A549 (cell line): ENCODE results near the gene TSSK6. TPM values are rescaled to one million over a fixed set of nuclear protein-coding genes. Genes with fewer than 3 reads are reported as not detected.

ENCODE experiments used
- ATAC-seq, 2 experiments: fragments of 200-7000 bp in 1 of 2; fragments of >200 bp in 1 of 2; cut with Nextera tagmentation in 1 of 2; cut with Tn5 transposase in 1 of 2; 3 replicates each; pipeline versions ENCODE4 v1.8.0 to v1.9.1; 2018 to 2020; ENCODE audit warnings: mild to moderate bottlenecking in 1 of 2, moderate library complexity in 1 of 2
- CTCF ChIA-PET: fragments of 300-600 bp; sonication (Branson Sonifier 250); formaldehyde crosslinking; extraction: SDS; loops from one replicate; lab custom pipeline; 2021; ENCODE audit warnings: antibody characterized with exemption, inconsistent platforms; lab: Yijun Ruan, JAX
- POLR2A ChIA-PET: fragments of 350-600 bp; formaldehyde crosslinking; extraction: SDS; loops from one replicate; lab custom pipeline; 2021; ENCODE audit warnings: antibody characterized with exemption, inconsistent platforms; lab: Yijun Ruan, JAX
- DNase-seq, 2 experiments: peaks; one replicate each; pipeline versions ENCODE4 v3.0.0 to v3.0.0-alpha.2; 2011 to 2016; ENCODE audit warnings: low read depth in 1 of 2, low spot score in 1 of 2
- FAIRE-seq: peaks from 2 replicates; lab custom pipeline; 2011; peaks lifted over from hg19 to GRCh38; lab: Jason Lieb, UNC
- H3K27ac ChIP-seq, 2 experiments: fragments of >200 bp; sonication (Bioruptor Twin); formaldehyde crosslinking; 3 replicates each; pipeline ENCODE4 v1.5.1; 2016 to 2017
- H3K4me1 ChIP-seq: fragments of >200 bp; sonication (Bioruptor Twin); formaldehyde crosslinking; 3 replicates; pipeline ENCODE4 v1.6.1; 2016
- H3K4me2 ChIP-seq: fragments of >200 bp; sonication (Bioruptor Twin); formaldehyde crosslinking; 3 replicates; pipeline ENCODE4 v1.6.1; 2016
- H3K4me3 ChIP-seq: fragments of >200 bp; sonication (Bioruptor Twin); formaldehyde crosslinking; 3 replicates; pipeline ENCODE4 v1.5.1; 2016
- H3K9me3 ChIP-seq: fragments of >200 bp; sonication (Bioruptor Twin); formaldehyde crosslinking; 3 replicates; pipeline ENCODE4 v1.6.1; 2016
- FOSB ChIP-seq: fragments of 250-450 bp; sonication (Bioruptor Pico); IDR thresholded peaks from 2 replicates; pipeline ENCODE4 v1.5.0; 2020; ENCODE audit warnings: mild to moderate bottlenecking, moderate library complexity
- HDAC2 ChIP-seq: fragments of 200-600 bp; sonication (generic); IDR thresholded peaks from 2 replicates; pipeline ENCODE4 v1.6.1; 2016
- HOXA7 ChIP-seq: fragments of 250-450 bp; sonication (Bioruptor Pico); IDR thresholded peaks from 2 replicates; pipeline ENCODE4 v1.5.0; 2020; ENCODE audit warnings: mild to moderate bottlenecking, moderate library complexity
- MAZ ChIP-seq: fragments of 150-350 bp; IDR thresholded peaks from 2 replicates; pipeline ENCODE4 v1.6.1; 2014; ENCODE audit warnings: antibody characterized with exemption, low read depth, low read length, borderline replicate concordance
- NR3C1 ChIP-seq: fragments of >200 bp; sonication (Bioruptor Twin); formaldehyde crosslinking; IDR thresholded peaks from 3 replicates; pipeline ENCODE4 v1.6.1; 2017
- POLR2A ChIP-seq: IDR thresholded peaks from 2 replicates; pipeline ENCODE4 v1.6.1; 2012; ENCODE audit warnings: mild to moderate bottlenecking, low read length
- RARB ChIP-seq: fragments of 250-450 bp; sonication (Bioruptor Pico); IDR thresholded peaks from 2 replicates; pipeline ENCODE4 v1.8.0; 2021; ENCODE audit warnings: mild to moderate bottlenecking, moderate library complexity
- RCOR1 ChIP-seq: fragments of 150-350 bp; IDR thresholded peaks from 2 replicates; pipeline ENCODE4 v1.6.1; 2014; ENCODE audit warnings: antibody characterized with exemption, low read length, low read depth
- RFX5 ChIP-seq: fragments of 450-650 bp; IDR thresholded peaks from 2 replicates; pipeline ENCODE4 v1.7.1; 2014; ENCODE audit warnings: antibody characterized with exemption, mild to moderate bottlenecking, moderate library complexity
- TP53 ChIP-seq: fragments of 250-450 bp; sonication (Bioruptor Pico); IDR thresholded peaks from 2 replicates; pipeline ENCODE4 v1.5.0; 2021; ENCODE audit warnings: mild to moderate bottlenecking, moderate library complexity
- ZC3H11A ChIP-seq: fragments of 450-650 bp; IDR thresholded peaks from 2 replicates; pipeline ENCODE4 v1.6.1; 2014; ENCODE audit warnings: antibody characterized with exemption, mild to moderate bottlenecking
- ZNF302 ChIP-seq: fragments of 250-450 bp; sonication (Bioruptor Pico); IDR thresholded peaks from 2 replicates; pipeline ENCODE4 v1.9.0; 2021; ENCODE audit warnings: inconsistent platforms, mild to moderate bottlenecking, moderate library complexity
- WGBS: methylation state at CpG from one replicate; pipeline ENCODE4 v1.1.6; 2017; ENCODE audit errors: missing lambda C conversion rate; 5-methylcytosine and 5-hydroxymethylcytosine counted together
- polyA plus RNA-seq, 4 experiments: library from polyadenylated mRNA; depleted of rRNA in 3 of 4; stranded (reverse); fragments of >200 nt; fragmentation: RNase III in 1 of 4; extraction: RNeasy Plus Mini Kit Qiagen cat#74134 plus additional on column Dnase treatment in 1 of 4; gene quantifications; 2 replicates in 3 of 4; 3 replicates in 1 of 4; pipeline ENCODE4 v1.2.3, GENCODE V29; 2011 to 2017
- TF ChIP-seq, protein P1 (sequence below): fragments of 200-600 bp; sonication (generic); IDR thresholded peaks from 2 replicates; pipeline ENCODE4 v1.6.1; 2016; ENCODE audit warnings: antibody characterized with exemption, mild to moderate bottlenecking, moderate library complexity
- TF ChIP-seq, protein P2 (sequence below): fragments of 450-650 bp; IDR thresholded peaks from 2 replicates; pipeline ENCODE4 v1.6.1; 2014; ENCODE audit warnings: antibody characterized with exemption
- TF ChIP-seq, protein P3 (sequence below): fragments of 150-350 bp; IDR thresholded peaks from 2 replicates; pipeline ENCODE4 v1.6.1; 2014; ENCODE audit warnings: low read depth, mild to moderate bottlenecking, low read length
- TF ChIP-seq, protein P4 (sequence below): IDR thresholded peaks from 2 replicates; pipeline ENCODE4 v1.6.1; 2012
- TF ChIP-seq, protein P5 (sequence below): fragments of >200 bp; sonication (Bioruptor Twin); formaldehyde crosslinking; IDR thresholded peaks from 3 replicates; pipeline ENCODE4 v1.5.1; 2016

The TSSK6 gene
- polyA plus RNA-seq, 2 of the 4 experiments (the other 2 are of a cell fraction) = 1.4 to 1.8 TPM

DNA sequence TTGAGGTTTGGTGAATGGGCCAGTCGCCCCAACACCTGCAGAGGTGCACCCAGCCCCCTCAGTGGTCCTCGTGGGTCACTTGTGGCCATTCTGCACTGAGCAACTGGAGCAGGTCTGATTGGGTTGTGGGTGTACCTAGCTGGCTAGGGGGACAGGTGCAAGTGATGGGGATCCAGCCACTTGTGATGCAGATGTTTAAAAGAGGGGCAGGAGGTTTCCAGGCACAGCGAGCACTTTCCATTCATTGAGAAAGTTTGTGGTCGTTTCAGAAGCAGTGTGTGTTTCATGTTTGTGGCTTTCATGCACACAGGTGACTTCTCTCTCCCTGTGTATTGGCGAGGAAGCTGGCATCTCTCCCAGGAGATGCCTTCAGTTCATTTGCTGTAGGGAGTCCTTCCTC is 34.7 kb downstream of the TSSK6 start (continued):
- no peak for TF ChIP-seq TP53 (CRISPR knock-in tag)
- no peak for TF ChIP-seq ZC3H11A
- no peak for TF ChIP-seq HDAC2
- no peak for TF ChIP-seq NR3C1
- no peak for TF ChIP-seq POLR2A
- TF ChIP-seq, protein P1, sequence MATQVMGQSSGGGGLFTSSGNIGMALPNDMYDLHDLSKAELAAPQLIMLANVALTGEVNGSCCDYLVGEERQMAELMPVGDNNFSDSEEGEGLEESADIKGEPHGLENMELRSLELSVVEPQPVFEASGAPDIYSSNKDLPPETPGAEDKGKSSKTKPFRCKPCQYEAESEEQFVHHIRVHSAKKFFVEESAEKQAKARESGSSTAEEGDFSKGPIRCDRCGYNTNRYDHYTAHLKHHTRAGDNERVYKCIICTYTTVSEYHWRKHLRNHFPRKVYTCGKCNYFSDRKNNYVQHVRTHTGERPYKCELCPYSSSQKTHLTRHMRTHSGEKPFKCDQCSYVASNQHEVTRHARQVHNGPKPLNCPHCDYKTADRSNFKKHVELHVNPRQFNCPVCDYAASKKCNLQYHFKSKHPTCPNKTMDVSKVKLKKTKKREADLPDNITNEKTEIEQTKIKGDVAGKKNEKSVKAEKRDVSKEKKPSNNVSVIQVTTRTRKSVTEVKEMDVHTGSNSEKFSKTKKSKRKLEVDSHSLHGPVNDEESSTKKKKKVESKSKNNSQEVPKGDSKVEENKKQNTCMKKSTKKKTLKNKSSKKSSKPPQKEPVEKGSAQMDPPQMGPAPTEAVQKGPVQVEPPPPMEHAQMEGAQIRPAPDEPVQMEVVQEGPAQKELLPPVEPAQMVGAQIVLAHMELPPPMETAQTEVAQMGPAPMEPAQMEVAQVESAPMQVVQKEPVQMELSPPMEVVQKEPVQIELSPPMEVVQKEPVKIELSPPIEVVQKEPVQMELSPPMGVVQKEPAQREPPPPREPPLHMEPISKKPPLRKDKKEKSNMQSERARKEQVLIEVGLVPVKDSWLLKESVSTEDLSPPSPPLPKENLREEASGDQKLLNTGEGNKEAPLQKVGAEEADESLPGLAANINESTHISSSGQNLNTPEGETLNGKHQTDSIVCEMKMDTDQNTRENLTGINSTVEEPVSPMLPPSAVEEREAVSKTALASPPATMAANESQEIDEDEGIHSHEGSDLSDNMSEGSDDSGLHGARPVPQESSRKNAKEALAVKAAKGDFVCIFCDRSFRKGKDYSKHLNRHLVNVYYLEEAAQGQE = no peak
- TF ChIP-seq MAZ = no peak
- TF ChIP-seq, protein P2, sequence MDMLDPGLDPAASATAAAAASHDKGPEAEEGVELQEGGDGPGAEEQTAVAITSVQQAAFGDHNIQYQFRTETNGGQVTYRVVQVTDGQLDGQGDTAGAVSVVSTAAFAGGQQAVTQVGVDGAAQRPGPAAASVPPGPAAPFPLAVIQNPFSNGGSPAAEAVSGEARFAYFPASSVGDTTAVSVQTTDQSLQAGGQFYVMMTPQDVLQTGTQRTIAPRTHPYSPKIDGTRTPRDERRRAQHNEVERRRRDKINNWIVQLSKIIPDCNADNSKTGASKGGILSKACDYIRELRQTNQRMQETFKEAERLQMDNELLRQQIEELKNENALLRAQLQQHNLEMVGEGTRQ = no peak
- TF ChIP-seq RFX5 = no peak
- no peak for TF ChIP-seq ZNF302 (CRISPR knock-in tag)

DNA sequence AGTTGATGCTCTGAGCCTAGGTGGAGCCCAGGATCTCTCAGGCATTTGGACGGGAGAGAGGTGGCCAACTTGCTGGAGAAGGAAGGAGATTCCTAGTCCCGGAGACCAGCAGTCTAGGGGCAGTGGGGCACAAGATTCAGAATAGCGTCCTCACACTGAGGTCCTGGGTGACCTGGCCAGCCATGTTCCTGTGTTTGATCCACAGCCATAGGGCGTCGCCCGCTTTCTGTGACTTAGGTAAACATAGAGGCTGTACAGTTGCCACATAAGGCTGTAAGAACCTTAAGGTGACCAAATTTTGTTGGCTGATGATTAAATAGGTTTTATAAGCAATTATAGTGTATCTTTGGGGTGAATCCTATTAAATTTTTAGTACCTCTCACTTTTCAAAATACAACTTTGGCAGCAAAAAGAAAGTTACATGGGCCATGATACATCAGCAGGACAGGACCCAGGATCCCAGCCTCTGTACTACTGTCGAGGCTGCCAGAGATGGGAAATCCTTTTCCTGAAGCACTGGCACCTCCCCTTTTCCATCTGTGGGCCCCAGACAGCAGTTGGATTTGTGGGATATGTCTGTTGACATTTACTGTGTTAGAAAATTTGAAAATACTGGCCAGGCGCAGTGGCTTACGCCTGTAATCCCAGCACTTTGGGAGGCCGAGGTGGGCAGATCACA is 37.5 kb downstream of the TSSK6 start:
- WGBS = 85% methylated on average over 10 of the region's 10 CpGs
- no peak overlapping the region for H3K27ac ChIP-seq
- ChIA-PET POLR2A (no interaction called here), CTCF (interaction anchor here (0.9 to 2.9 kb wide), 6 partner anchors 9 to 111 kb away, joined by 3 to 14 read pairs (median 6); partner anchors contain the start of gene GATAD2A)
- FAIRE-seq (no peak), DNase-seq (no peak), ATAC-seq (no peak)
- no peaks in the 10 kb centered on the region for H3K9me3 ChIP-seq
- TF ChIP-seq, protein P3, sequence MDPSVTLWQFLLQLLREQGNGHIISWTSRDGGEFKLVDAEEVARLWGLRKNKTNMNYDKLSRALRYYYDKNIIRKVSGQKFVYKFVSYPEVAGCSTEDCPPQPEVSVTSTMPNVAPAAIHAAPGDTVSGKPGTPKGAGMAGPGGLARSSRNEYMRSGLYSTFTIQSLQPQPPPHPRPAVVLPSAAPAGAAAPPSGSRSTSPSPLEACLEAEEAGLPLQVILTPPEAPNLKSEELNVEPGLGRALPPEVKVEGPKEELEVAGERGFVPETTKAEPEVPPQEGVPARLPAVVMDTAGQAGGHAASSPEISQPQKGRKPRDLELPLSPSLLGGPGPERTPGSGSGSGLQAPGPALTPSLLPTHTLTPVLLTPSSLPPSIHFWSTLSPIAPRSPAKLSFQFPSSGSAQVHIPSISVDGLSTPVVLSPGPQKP = no peak
- TF ChIP-seq RCOR1 (no peak), HDAC2 (no peak), NR3C1 (no peak), ZC3H11A (no peak), FOSB (CRISPR knock-in tag) (no peak), HOXA7 (CRISPR knock-in tag) (no peak), RARB (no peak), TP53 (CRISPR knock-in tag) (no peak), ZNF302 (CRISPR knock-in tag) (no peak)
- TF ChIP-seq, protein P4, sequence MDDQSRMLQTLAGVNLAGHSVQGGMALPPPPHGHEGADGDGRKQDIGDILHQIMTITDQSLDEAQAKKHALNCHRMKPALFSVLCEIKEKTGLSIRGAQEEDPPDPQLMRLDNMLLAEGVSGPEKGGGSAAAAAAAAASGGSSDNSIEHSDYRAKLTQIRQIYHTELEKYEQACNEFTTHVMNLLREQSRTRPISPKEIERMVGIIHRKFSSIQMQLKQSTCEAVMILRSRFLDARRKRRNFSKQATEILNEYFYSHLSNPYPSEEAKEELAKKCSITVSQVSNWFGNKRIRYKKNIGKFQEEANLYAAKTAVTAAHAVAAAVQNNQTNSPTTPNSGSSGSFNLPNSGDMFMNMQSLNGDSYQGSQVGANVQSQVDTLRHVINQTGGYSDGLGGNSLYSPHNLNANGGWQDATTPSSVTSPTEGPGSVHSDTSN = no peak
- TF ChIP-seq, protein P5, sequence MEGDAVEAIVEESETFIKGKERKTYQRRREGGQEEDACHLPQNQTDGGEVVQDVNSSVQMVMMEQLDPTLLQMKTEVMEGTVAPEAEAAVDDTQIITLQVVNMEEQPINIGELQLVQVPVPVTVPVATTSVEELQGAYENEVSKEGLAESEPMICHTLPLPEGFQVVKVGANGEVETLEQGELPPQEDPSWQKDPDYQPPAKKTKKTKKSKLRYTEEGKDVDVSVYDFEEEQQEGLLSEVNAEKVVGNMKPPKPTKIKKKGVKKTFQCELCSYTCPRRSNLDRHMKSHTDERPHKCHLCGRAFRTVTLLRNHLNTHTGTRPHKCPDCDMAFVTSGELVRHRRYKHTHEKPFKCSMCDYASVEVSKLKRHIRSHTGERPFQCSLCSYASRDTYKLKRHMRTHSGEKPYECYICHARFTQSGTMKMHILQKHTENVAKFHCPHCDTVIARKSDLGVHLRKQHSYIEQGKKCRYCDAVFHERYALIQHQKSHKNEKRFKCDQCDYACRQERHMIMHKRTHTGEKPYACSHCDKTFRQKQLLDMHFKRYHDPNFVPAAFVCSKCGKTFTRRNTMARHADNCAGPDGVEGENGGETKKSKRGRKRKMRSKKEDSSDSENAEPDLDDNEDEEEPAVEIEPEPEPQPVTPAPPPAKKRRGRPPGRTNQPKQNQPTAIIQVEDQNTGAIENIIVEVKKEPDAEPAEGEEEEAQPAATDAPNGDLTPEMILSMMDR = no peak
- TF ChIP-seq, protein P2 = no peak
- no peak overlapping the region for H3K4me3 ChIP-seq
- peaks cover 9% of the 10 kb centered on the region for H3K4me1 ChIP-seq
- H3K4me2 ChIP-seq = peak overlapping the region; percentile 23; the same call in 1 of the 3 replicates
